Trophoblast cell (in vitro differentiated cells and primary cell): ENCODE results near the gene CENPM.

Source experiments
- DNase-seq, 2 donors: peaks; one replicate each; pipeline ENCODE4 v3.0.0-alpha.2; 2016
- H2AFZ ChIP-seq: 2 replicates; pipeline ENCODE4 v1.6.1; 2013; ENCODE audit warnings: low read length, moderate library complexity, mild to moderate bottlenecking; ENCODE audit not compliant: insufficient read depth, poor library complexity
- H2AK5ac ChIP-seq: 2 replicates; pipeline ENCODE4 v1.6.1; 2013; ENCODE audit warnings: mild to moderate bottlenecking, low read length
- H2BK120ac ChIP-seq: 2 replicates; pipeline ENCODE4 v1.6.1; 2013; ENCODE audit warnings: low read length, mild to moderate bottlenecking, moderate library complexity; ENCODE audit not compliant: insufficient read depth, poor library complexity
- H2BK12ac ChIP-seq: 2 replicates; pipeline ENCODE4 v1.6.1; 2013; ENCODE audit warnings: mild to moderate bottlenecking, low read length, moderate library complexity
- H2BK5ac ChIP-seq: 2 replicates; pipeline ENCODE4 v1.6.1; 2013; ENCODE audit warnings: low read length, low read depth, moderate library complexity, mild to moderate bottlenecking; ENCODE audit not compliant: poor library complexity
- H3K14ac ChIP-seq: 2 replicates; pipeline ENCODE4 v1.6.1; 2013; ENCODE audit warnings: mild to moderate bottlenecking, low read length
- H3K18ac ChIP-seq: 2 replicates; pipeline ENCODE4 v1.6.1; 2013; ENCODE audit warnings: mild to moderate bottlenecking, low read length
- H3K23ac ChIP-seq: 2 replicates; pipeline ENCODE4 v1.6.1; 2013; ENCODE audit warnings: low read length
- H3K27ac ChIP-seq: 2 replicates; pipeline ENCODE4 v1.5.1; 2013; ENCODE audit warnings: low read depth, mild to moderate bottlenecking, inconsistent platforms, low read length, moderate library complexity
- H3K27me3 ChIP-seq: 2 replicates; pipeline ENCODE4 v1.6.1; 2013; ENCODE audit warnings: inconsistent platforms, mild to moderate bottlenecking, low read length, moderate library complexity; ENCODE audit not compliant: insufficient read depth
- H3K36me3 ChIP-seq, 2 experiments: 1 replicate in 1 of 2; 2 replicates in 1 of 2; pipeline ENCODE4 v1.6.1; 2013; ENCODE audit warnings: low read length in 2 of 2, mild to moderate bottlenecking in 2 of 2, moderate library complexity in 1 of 2; ENCODE audit not compliant: insufficient read depth in 2 of 2, control insufficient read depth in 1 of 2
- H3K4ac ChIP-seq: 2 replicates; pipeline ENCODE4 v1.6.1; 2013; ENCODE audit warnings: low read depth, mild to moderate bottlenecking, low read length, moderate library complexity
- H3K4me1 ChIP-seq, 2 experiments: 1 replicate in 1 of 2; 2 replicates in 1 of 2; pipeline ENCODE4 v1.6.1; 2013; ENCODE audit warnings: low read length in 2 of 2, mild to moderate bottlenecking in 2 of 2, moderate library complexity in 1 of 2; ENCODE audit not compliant: insufficient read depth in 2 of 2, control insufficient read depth in 1 of 2
- H3K4me2 ChIP-seq: 2 replicates; pipeline ENCODE4 v1.6.1; 2013; ENCODE audit warnings: inconsistent platforms, mild to moderate bottlenecking, low read length, moderate library complexity
- H3K4me3 ChIP-seq: 2 replicates; pipeline ENCODE4 v1.5.1; 2013; ENCODE audit warnings: mild to moderate bottlenecking, low read depth, low read length, inconsistent platforms
- H3K79me1 ChIP-seq: one replicate; pipeline ENCODE4 v1.6.1; 2013; ENCODE audit warnings: low read length
- H3K79me2 ChIP-seq: 2 replicates; pipeline ENCODE4 v1.6.1; 2013; ENCODE audit warnings: low read length, mild to moderate bottlenecking; ENCODE audit not compliant: control insufficient read depth, insufficient read depth, poor library complexity
- H3K9ac ChIP-seq: 2 replicates; pipeline ENCODE4 v1.6.1; 2013; ENCODE audit warnings: mild to moderate bottlenecking, low read length
- H3K9me3 ChIP-seq: 2 replicates; pipeline ENCODE4 v1.6.1; 2013; ENCODE audit warnings: low read depth, mild to moderate bottlenecking, control low read depth, inconsistent platforms, low read length; ENCODE audit not compliant: insufficient read depth
- H4K12ac ChIP-seq: 2 replicates; pipeline ENCODE4 v1.6.1; 2013; ENCODE audit warnings: low read depth, mild to moderate bottlenecking, low read length, moderate library complexity
- H4K8ac ChIP-seq: 2 replicates; pipeline ENCODE4 v1.6.1; 2013; ENCODE audit warnings: low read depth, mild to moderate bottlenecking, low read length, moderate library complexity
- H4K91ac ChIP-seq: one replicate; pipeline ENCODE4 v1.6.1; 2013; ENCODE audit warnings: low read depth, mild to moderate bottlenecking, low read length, moderate library complexity
- WGBS: extraction: QIAGEN DNeasy Blood & Tissue Kit; methylation state at CpG from one replicate; pipeline ENCODE4 v1.1.7; 2013; ENCODE audit warnings: missing lambda C conversion rate; ENCODE audit not compliant: insufficient read length, insufficient coverage; ENCODE audit errors: extremely low coverage; 5-methylcytosine and 5-hydroxymethylcytosine counted together

Gene CENPM

DNA sequence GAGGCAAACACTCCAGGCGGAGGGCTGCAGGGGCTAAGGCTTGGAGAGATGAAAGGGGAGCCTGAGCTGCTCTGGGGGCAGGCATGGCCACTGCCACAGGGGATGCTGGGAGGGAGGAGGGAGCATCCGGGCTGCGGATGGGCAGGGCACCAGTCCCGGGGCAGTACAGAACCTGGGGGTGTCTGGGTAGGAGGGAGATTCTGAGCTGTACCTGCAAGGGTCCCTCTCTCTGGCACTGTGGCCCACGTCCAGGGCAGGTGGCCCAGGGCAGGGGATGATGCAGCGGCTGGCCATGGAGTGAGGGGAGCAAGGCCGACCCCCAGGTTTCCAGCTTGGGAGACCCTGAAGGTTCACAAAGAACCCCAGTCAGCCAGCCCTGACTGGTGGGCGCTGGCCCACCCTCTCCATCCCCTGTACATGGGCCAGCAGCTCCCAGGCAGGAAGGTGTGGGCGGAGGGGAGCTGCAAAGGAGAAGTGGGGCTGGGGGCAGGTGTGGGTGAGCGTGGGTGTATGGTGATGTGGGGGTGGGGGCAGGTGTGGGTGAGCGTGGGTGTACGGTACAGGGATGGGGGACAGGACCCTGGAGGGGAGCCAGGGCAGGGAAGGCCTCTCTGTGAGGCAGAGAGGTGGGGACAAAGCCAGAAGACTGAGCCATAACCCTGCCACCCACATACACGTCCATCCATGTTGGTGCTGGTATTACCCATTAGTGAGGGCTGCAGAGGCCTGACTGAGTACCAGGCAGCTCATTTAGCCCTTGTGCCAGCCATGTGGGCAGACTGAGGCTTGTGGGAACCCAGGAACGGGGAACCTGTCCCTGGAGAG is 18.1 kb downstream of the CENPM start:
- no peak overlapping the region for H3K4ac ChIP-seq
- no peak overlapping the region for H2AFZ ChIP-seq
- peaks cover 13% of the 10 kb centered on the region for H3K27me3 ChIP-seq
- no CpG with 5 or more reads among the region's 14 CpGs for WGBS
- no peak overlapping the region for H2BK12ac ChIP-seq
- peaks cover 2% of the 10 kb centered on the region for H3K79me2 ChIP-seq
- no peak overlapping the region for H4K12ac ChIP-seq
- no peak overlapping the region for H4K8ac ChIP-seq
- no peaks in the 10 kb centered on the region for H3K36me3 ChIP-seq
- no peak for DNase-seq
- H3K4me3 ChIP-seq = no peak overlapping the region
- H3K79me1 ChIP-seq = peaks cover 3% of the 10 kb centered on the region
- H2BK5ac ChIP-seq = no peak overlapping the region
- H4K91ac ChIP-seq = no peak overlapping the region
- no peak overlapping the region for H3K14ac ChIP-seq
- no peak overlapping the region for H3K23ac ChIP-seq
- H3K18ac ChIP-seq = no peak overlapping the region
- H3K9me3 ChIP-seq = peaks cover 2% of the 10 kb centered on the region
- H3K4me1 ChIP-seq = peaks cover 3 to 6% of the 10 kb centered on the region in 2 experiments
- no peak overlapping the region for H2BK120ac ChIP-seq
- no peak overlapping the region for H3K9ac ChIP-seq
- no peak overlapping the region for H2AK5ac ChIP-seq
- H3K27ac ChIP-seq = no peak overlapping the region
- no peak overlapping the region for H3K4me2 ChIP-seq

DNA sequence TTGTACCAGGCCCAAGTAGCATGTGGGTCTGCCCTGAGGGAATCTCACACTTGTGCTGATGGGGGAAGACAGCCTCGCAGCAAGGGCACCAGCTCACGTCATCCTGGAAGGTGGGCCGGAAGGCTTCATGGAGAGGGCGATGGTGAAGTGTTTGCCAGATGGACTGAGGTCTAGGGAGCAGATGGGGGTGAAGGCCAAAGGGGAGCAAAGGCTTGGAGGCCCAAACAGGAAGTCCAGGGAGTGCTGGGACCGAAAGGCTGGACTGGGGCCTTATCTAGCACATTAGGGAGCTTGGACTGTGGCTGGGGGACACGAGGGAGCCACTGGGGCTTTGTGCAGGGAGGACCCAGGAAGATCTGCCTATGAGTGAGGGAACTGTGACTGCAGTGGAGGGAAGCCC is 19.1 kb downstream of the CENPM start:
- Histone ChIP-seq H3K4me2 (no peak overlapping the region), H3K4me1 (peaks cover 3 to 6% of the 10 kb centered on the region in 2 experiments)
- WGBS = no CpG with 5 or more reads among the region's 6 CpGs

DNA sequence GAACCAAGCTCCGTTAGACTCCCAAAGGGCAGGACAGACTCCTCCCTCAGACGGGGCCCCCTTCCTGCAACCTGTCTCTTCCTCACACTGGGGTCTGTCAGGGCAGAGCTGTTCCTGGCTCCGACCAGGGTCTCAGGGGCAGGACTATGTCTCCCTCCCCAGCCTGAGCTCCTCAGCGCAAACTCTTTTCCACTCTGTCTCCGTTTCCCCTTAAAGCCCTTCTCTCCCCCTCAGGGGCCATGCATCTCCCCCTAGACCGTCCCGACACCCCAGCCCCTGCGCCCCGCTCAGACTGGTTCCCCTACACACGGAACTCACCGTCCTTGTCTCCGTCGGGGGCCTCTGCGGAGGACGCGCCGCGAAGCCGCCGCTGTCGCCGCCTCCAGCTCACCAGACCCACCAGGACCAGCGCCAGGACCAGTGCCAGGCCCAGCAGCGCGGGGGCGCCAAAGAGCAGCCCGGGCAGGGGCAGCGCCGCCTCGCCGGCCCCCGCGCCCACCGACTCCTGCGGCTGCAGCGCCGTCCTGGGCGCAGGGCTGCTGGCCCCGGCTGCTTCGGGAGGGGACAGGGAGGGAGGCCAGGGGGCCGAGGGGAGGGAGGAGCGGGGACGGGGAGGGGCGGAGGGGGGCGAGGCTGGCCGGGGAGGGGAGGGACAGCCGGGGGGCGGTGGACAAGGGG is 21.0 kb downstream of the CENPM start:
- Histone ChIP-seq H3K27ac (no peak overlapping the region), H3K4me1 (peaks cover 3 to 6% of the 10 kb centered on the region in 2 experiments), H3K27me3 (peaks cover 13% of the 10 kb centered on the region), H3K18ac (no peak overlapping the region), H3K4me2 (peak overlapping the region; percentile 67), H3K23ac (no peak overlapping the region), H3K36me3 (no peaks in the 10 kb centered on the region), H2BK5ac (no peak overlapping the region), H3K9ac (no peak overlapping the region), H3K4me3 (no peak overlapping the region), H2BK12ac (no peak overlapping the region), H2AFZ (no peak overlapping the region), H3K4ac (no peak overlapping the region), H3K79me1 (peaks cover 3% of the 10 kb centered on the region), H4K12ac (no peak overlapping the region), H4K8ac (no peak overlapping the region), H4K91ac (no peak overlapping the region), H3K79me2 (peaks cover 2% of the 10 kb centered on the region), H3K9me3 (peaks cover 2% of the 10 kb centered on the region), H3K14ac (no peak overlapping the region), H2BK120ac (no peak overlapping the region), H2AK5ac (no peak overlapping the region)
- DNase-seq = peak; percentile 32 to 71
- no CpG with 5 or more reads among the region's 48 CpGs for WGBS

More for the DNA sequence above, 19.1 kb downstream of the CENPM start:
- Histone ChIP-seq H3K4ac (no peak overlapping the region), H4K91ac (no peak overlapping the region), H3K9me3 (peaks cover 2% of the 10 kb centered on the region), H3K79me1 (peaks cover 3% of the 10 kb centered on the region), H3K36me3 (no peaks in the 10 kb centered on the region), H3K18ac (no peak overlapping the region), H3K23ac (no peak overlapping the region), H4K8ac (no peak overlapping the region), H2AFZ (no peak overlapping the region), H3K27me3 (peaks cover 13% of the 10 kb centered on the region), H2BK12ac (no peak overlapping the region), H2BK5ac (no peak overlapping the region), H3K27ac (no peak overlapping the region), H2AK5ac (no peak overlapping the region), H3K4me3 (no peak overlapping the region), H3K79me2 (peaks cover 2% of the 10 kb centered on the region), H3K9ac (no peak overlapping the region), H4K12ac (no peak overlapping the region), H3K14ac (no peak overlapping the region), H2BK120ac (no peak overlapping the region)
- DNase-seq = peak in 1 of 2 donors; percentile 22

DNA sequence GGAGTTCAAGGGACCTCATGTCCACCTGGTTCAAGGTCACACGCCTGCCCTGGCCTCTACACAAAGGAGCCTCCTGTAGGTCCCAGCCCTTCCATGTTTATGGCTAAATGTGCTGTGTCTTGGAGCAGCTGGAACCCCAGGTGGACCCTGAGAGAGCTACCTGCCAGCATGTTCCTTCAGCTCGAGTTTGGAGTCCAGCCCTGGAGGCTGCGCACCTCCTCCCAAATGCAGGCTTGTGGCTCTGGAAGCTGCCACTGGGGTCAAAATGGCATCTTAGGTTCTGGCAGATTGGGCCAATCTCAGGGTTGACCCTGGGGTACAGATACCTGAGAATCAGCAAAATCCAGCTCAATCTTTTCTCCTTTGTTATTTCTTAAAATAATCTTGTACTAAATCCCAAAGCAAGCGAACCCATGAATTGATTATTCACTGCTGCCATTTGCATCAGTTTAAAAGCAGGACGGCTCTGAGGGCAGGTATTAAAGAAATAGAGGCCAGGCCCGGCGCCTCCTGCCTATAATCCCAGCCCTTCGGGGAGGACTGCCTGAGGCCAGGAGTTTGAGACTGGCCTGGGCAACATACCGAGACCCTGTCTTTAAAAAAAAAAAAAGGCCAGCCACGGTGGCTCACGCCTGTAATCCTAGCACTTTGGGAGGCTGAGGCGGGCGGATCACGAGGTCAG is 23.2 kb downstream of the CENPM start:
- DNase-seq = no peak
- WGBS = no CpG with 5 or more reads among the region's 14 CpGs

More for the DNA sequence above, 23.2 kb downstream of the CENPM start:
- Histone ChIP-seq H3K4ac (no peak overlapping the region), H3K18ac (no peak overlapping the region), H3K36me3 (no peaks in the 10 kb centered on the region), H3K79me2 (peaks cover 2% of the 10 kb centered on the region), H2BK120ac (no peak overlapping the region), H3K23ac (no peak overlapping the region), H3K27ac (no peak overlapping the region), H3K9ac (no peak overlapping the region), H3K27me3 (peaks cover 20% of the 10 kb centered on the region), H2BK12ac (no peak overlapping the region), H2AK5ac (no peak overlapping the region), H3K4me2 (no peak overlapping the region), H3K14ac (no peak overlapping the region), H2BK5ac (no peak overlapping the region), H3K4me1 (peaks cover 9 to 13% of the 10 kb centered on the region in 2 experiments), H4K91ac (no peak overlapping the region), H3K9me3 (peaks cover 2% of the 10 kb centered on the region), H2AFZ (no peak overlapping the region), H4K8ac (no peak overlapping the region), H3K4me3 (no peak overlapping the region), H3K79me1 (peaks cover 3% of the 10 kb centered on the region), H4K12ac (no peak overlapping the region)
